SU-DHL-6 (cell line): Measurements from ENCODE around the gene MAIP1.

ENCODE experiments used
- H2AFZ ChIP-seq: fragments of 200-600 bp; sonication (generic); 2 replicates; pipeline ENCODE4 v1.6.1; 2014; ENCODE audit warnings: low read depth, mild to moderate bottlenecking, moderate library complexity, mixed read lengths, antibody characterized with exemption, low read length; ENCODE audit not compliant: severe bottlenecking
- H3F3A ChIP-seq: fragments of 200-600 bp; shearing (Covaris generic); 2 replicates; pipeline ENCODE4 v1.6.0; 2016; ENCODE audit warnings: antibody characterized with exemption, mild to moderate bottlenecking; ENCODE audit not compliant: insufficient read depth
- H3K27ac ChIP-seq: fragments of 200-600 bp; sonication (generic); 2 replicates; pipeline ENCODE4 v1.5.1; 2016; ENCODE audit warnings: low read depth, mild to moderate bottlenecking, low read length, moderate library complexity, mixed read lengths
- H3K27me3 ChIP-seq: fragments of 200-600 bp; sonication (generic), shearing (Covaris generic); 2 replicates; pipeline ENCODE4 v1.6.0; 2014; ENCODE audit warnings: mild to moderate bottlenecking, low read length
- H3K36me3 ChIP-seq: fragments of 200-600 bp; sonication (generic); 2 replicates; pipeline ENCODE4 v1.6.1; 2014; ENCODE audit warnings: mild to moderate bottlenecking, low read length, mixed read lengths
- H3K4me2 ChIP-seq: fragments of 300-600, 200-600 bp; shearing (Covaris generic), sonication (generic); 2 replicates; pipeline ENCODE4 v1.6.0; 2014; ENCODE audit warnings: low read length, low read depth, mild to moderate bottlenecking; ENCODE audit not compliant: poor library complexity, severe bottlenecking
- H3K4me3 ChIP-seq: fragments of 200-600 bp; sonication (generic); 2 replicates; pipeline ENCODE4 v1.5.1; 2014; ENCODE audit warnings: antibody characterized with exemption, low read length, mild to moderate bottlenecking, mixed read lengths; ENCODE audit not compliant: insufficient read depth, poor library complexity, severe bottlenecking
- H3K79me2 ChIP-seq: fragments of 200-600 bp; sonication (generic); 2 replicates; pipeline ENCODE4 v1.6.1; 2014; ENCODE audit warnings: mild to moderate bottlenecking, low read length, moderate library complexity; ENCODE audit not compliant: insufficient read depth
- H3K9ac ChIP-seq: fragments of 200-600 bp; sonication (generic); 2 replicates; pipeline ENCODE4 v1.7.0; 2014; ENCODE audit warnings: mild to moderate bottlenecking, low read length
- H3K9me2 ChIP-seq: fragments of 200-600 bp; sonication (generic); replicated peaks from 2 replicates; pipeline ENCODE4 v1.6.1; 2014; ENCODE audit warnings: low read length; ENCODE audit not compliant: insufficient read depth
- H3K9me3 ChIP-seq: fragments of 200-600 bp; sonication (generic); 2 replicates; pipeline ENCODE4 v1.6.1; 2014; ENCODE audit warnings: low read length, mixed read lengths; ENCODE audit not compliant: insufficient read depth
- H4K20me1 ChIP-seq: fragments of 200-600 bp; sonication (generic); 2 replicates; pipeline ENCODE4 v1.6.1; 2014; ENCODE audit warnings: low read depth, mild to moderate bottlenecking, antibody characterized with exemption, low read length, moderate library complexity, mixed read lengths
- CTCF ChIP-seq: fragments of 200-600 bp; sonication (generic); IDR thresholded peaks from one replicate; pipeline ENCODE4 v1.5.1; 2017; ENCODE audit warnings: antibody characterized with exemption, mild to moderate bottlenecking, low read length, moderate library complexity; ENCODE audit not compliant: insufficient read depth, poor library complexity, severe bottlenecking
- EZH2phosphoT487 ChIP-seq: fragments of 200-600 bp; sonication (generic), shearing (Covaris generic); conservative IDR thresholded peaks from 2 replicates; pipeline ENCODE4 v1.6.1; 2018; ENCODE audit warnings: mild to moderate bottlenecking, antibody characterized with exemption, low read length, moderate library complexity, mixed read lengths

The MAIP1 gene

GRCh38 chr2:199977984-199978415 is 22.6 kb downstream of the MAIP1 start:
- H3K9me3 ChIP-seq, result no peaks in the 10 kb centered on the region
- no peaks in the 10 kb centered on the region for H3K27me3 ChIP-seq
- H3K9ac ChIP-seq, result no peak overlapping the region
- no peaks in the 10 kb centered on the region for H3F3A ChIP-seq
- H3K4me2 ChIP-seq, result no peak overlapping the region
- no peak overlapping the region for H2AFZ ChIP-seq
- no peaks in the 10 kb centered on the region for H3K36me3 ChIP-seq
- no peak overlapping the region for H3K27ac ChIP-seq
- H3K79me2 ChIP-seq, result no peaks in the 10 kb centered on the region
- no peaks in the 10 kb centered on the region for H4K20me1 ChIP-seq
- no peak for TF ChIP-seq CTCF
- TF ChIP-seq EZH2phosphoT487, result no peak
- H3K4me3 ChIP-seq, result no peak overlapping the region
- H3K9me2 ChIP-seq, result no peaks in the 10 kb centered on the region

- Histone ChIP-seq H3K4me3 (no peak overlapping the region), H3F3A (no peaks in the 10 kb centered on the region), H3K27ac (no peak overlapping the region), H3K79me2 (no peaks in the 10 kb centered on the region), H3K9ac (no peak overlapping the region), H3K4me2 (no peak overlapping the region), H3K9me2 (no peaks in the 10 kb centered on the region), H4K20me1 (no peaks in the 10 kb centered on the region), H2AFZ (no peak overlapping the region), H3K9me3 (no peaks in the 10 kb centered on the region), H3K36me3 (no peaks in the 10 kb centered on the region), H3K27me3 (no peaks in the 10 kb centered on the region)
- no peak for TF ChIP-seq EZH2phosphoT487
- TF ChIP-seq CTCF, result no peak
Measured at GRCh38 chr2:199979398-199979797, 24.0 kb downstream of the MAIP1 start.

DNA sequence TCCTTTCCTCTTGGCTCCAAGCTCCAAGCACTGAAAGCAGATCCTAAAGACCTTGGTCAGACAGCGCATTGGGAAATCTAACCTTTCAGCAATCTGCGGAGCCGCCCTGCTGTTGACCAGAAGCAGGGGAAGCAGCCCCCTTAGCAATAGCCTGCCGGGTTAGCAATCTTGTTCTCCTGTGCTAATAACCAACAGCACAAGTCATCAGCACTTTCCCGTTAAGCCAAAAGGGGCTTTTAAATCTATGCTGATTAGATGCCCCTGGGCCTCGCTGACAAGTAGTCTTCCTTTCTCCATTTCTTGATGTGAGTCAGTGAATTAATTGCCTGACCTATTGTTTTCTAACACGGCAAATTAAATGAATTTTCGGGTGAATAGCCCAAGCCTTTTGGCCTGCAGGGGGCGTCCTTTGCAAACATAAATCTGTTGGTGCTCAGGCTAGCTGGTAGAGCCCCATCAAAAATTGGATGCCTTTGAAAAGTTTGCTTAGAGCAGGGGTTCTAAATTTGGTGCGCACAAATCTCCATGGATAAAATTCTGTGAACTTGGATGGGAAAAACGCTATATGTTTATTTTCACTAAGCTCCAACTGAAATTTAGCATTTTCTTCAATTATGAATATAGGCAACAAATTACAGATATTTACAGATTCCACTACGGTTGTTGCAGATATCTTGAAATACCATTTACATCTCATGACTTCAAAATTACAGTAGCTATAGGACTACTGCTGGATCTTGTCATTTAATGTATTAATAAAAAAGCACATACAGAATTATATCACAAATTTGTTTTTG is 24.6 kb downstream of the MAIP1 start:
- Histone ChIP-seq H3K9me2 (no peaks in the 10 kb centered on the region), H3K27ac (no peak overlapping the region), H3K9ac (no peak overlapping the region), H3K79me2 (no peaks in the 10 kb centered on the region), H3K36me3 (no peaks in the 10 kb centered on the region), H3K4me2 (no peak overlapping the region), H3K27me3 (no peaks in the 10 kb centered on the region), H2AFZ (no peak overlapping the region), H4K20me1 (no peaks in the 10 kb centered on the region), H3F3A (no peaks in the 10 kb centered on the region), H3K9me3 (no peaks in the 10 kb centered on the region), H3K4me3 (no peak overlapping the region)
- TF ChIP-seq CTCF (peak; percentile 81), EZH2phosphoT487 (no peak)
